ENCODE results near the gene FAM135A. TPM values are rescaled to one million over a fixed set of nuclear protein-coding genes. Genes with fewer than 3 reads are reported as not detected.

Gene FAM135A
- total and polyA plus RNA-seq, 7 experiments from 2014 or later: 2.8 to 15.4 (median 9.4) TPM

DNA sequence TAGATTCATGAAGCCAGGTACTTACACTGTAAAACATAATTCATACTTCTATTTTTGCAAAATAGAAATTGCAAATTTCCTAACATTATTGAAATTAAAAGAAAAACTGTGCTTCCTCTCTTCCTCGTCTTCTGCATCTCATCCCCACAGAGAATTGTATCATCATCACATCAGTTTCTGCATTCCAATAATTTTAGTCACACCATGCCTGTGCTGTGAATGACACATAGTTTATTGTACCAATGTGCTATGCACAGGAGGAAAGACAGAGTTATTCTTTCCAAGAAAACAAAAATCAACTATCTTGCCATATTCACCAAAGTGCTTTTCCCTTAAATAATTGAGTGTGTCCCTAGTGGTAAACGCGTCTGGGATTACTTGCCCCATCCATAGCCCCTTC is 38.1 kb upstream of the FAM135A start:
- Histone ChIP-seq H3K4me1 (ENCODE audit: control insufficient read depth in 2 of 2, insufficient read depth in 2 of 2, low read length in 2 of 2) (no peaks in the 10 kb centered on the region), H3K36me3 (ENCODE audit: control insufficient read depth in 2 of 3, insufficient read depth in 3 of 3, low read length in 3 of 3) (no peaks in the 10 kb centered on the region), H3K27me3 (ENCODE audit: control insufficient read depth in 2 of 2, insufficient read depth in 2 of 2, low read length in 2 of 2) (no peaks in the 10 kb centered on the region), H3K27ac (ENCODE audit: low read depth, low read length) (no peak overlapping the region), H3K9me3 (ENCODE audit: control insufficient read depth in 2 of 3, low read length in 3 of 3) (no peaks in the 10 kb centered on the region), H3K4me3 (ENCODE audit: low read length) (no peak overlapping the region)
- CTCF ChIA-PET: interaction anchor here (0.7 kb wide), 1 partner anchor 37 kb away, joined by 5 read pairs; no protein-coding TSS in a partner anchor
- intact Hi-C loops (cut with micrococcal nuclease): no loop called here
- Mint-ChIP-seq H3K4me1 (no peaks in the 10 kb centered on the region), H3K27ac (no peak overlapping the region), H3K9me3 (peaks cover 0 to 3% (median 0%) of the 10 kb centered on the region in 11 donors), H3K36me3 (peaks cover 0 to 4% (median 0%) of the 10 kb centered on the region in 5 donors), H3K27me3 (peaks cover 26 to 33% (median 32%) of the 10 kb centered on the region in 5 donors), H3K4me3 (no peak overlapping the region)
- POLR2A ChIA-PET: no interaction called here
- no peak for DNase-seq
- no peak for ATAC-seq

DNA sequence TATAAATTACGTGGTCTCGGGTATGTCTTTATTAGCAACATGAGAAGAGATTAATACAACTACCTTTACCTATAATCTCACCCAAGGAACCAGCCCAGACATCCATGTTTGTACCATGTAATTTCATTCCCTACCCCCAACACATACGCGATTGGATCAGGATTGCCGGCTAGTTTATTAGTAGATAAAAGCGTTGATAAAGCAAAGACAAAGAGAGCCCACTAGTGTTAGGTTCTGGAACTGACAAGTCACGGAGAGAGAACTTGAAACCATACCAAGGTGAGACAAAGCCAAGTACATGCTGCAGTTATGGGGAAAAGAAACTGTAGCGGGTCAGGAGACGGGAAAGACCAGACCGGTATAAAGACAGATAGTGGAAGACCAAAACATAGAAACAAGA is 37.4 kb upstream of the FAM135A start:
- Mint-ChIP-seq H3K27me3 (peaks cover 24 to 33% (median 32%) of the 10 kb centered on the region in 5 donors), H3K27ac (no peak overlapping the region), H3K36me3 (peaks cover 0 to 4% (median 0%) of the 10 kb centered on the region in 5 donors), H3K4me3 (no peak overlapping the region), H3K9me3 (peaks cover 0 to 3% (median 0%) of the 10 kb centered on the region in 11 donors), H3K4me1 (no peaks in the 10 kb centered on the region)
- no peaks in the 10 kb centered on the region for H3K9me3 ChIP-seq (ENCODE audit: control insufficient read depth in 2 of 3, low read length in 3 of 3)
- DNase-seq: no peak
- intact Hi-C loops (cut with micrococcal nuclease): no loop called here
- H3K27ac ChIP-seq (ENCODE audit: low read depth, low read length): no peak overlapping the region
- H3K27me3 ChIP-seq (ENCODE audit: control insufficient read depth in 2 of 2, insufficient read depth in 2 of 2, low read length in 2 of 2): no peaks in the 10 kb centered on the region
- POLR2A ChIA-PET: no interaction called here
- no peaks in the 10 kb centered on the region for H3K4me1 ChIP-seq (ENCODE audit: control insufficient read depth in 2 of 2, insufficient read depth in 2 of 2, low read length in 2 of 2)
- no peak for ATAC-seq
- CTCF ChIA-PET: no interaction called here
- no peak overlapping the region for H3K4me3 ChIP-seq (ENCODE audit: low read length)
- H3K36me3 ChIP-seq (ENCODE audit: control insufficient read depth in 2 of 3, insufficient read depth in 3 of 3, low read length in 3 of 3): no peaks in the 10 kb centered on the region

DNA sequence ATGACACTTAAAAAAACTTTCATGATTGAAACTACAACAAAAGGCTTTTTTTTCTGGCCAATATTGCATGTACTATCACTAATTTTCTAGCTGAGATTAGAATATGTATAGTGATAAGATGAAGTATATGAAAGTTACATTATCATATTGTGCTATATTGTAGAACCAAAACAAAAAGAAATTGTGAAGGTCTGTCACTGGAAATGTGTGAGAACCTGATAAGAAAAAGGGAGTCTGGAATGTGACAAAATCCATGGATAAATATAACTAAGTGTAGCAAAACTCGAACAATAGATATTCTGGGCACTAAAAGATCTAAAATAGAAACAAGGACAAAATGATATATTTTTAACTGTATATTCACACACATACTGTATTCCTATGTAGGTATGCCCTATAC is 36.7 kb upstream of the FAM135A start:
- ChIA-PET POLR2A (no interaction called here), CTCF (interaction anchor here (0.8 kb wide), 1 partner anchor 8 kb away, joined by 4 read pairs; no protein-coding TSS in a partner anchor)
- ATAC-seq (no peak), DNase-seq (no peak)
- Histone ChIP-seq H3K4me1 (ENCODE audit: control insufficient read depth in 2 of 2, insufficient read depth in 2 of 2, low read length in 2 of 2) (no peaks in the 10 kb centered on the region), H3K9me3 (ENCODE audit: control insufficient read depth in 2 of 3, low read length in 3 of 3) (no peaks in the 10 kb centered on the region), H3K36me3 (ENCODE audit: control insufficient read depth in 2 of 3, insufficient read depth in 3 of 3, low read length in 3 of 3) (no peaks in the 10 kb centered on the region), H3K27me3 (ENCODE audit: control insufficient read depth in 2 of 2, insufficient read depth in 2 of 2, low read length in 2 of 2) (no peaks in the 10 kb centered on the region), H3K27ac (ENCODE audit: low read depth, low read length) (no peak overlapping the region), H3K4me3 (ENCODE audit: low read length) (no peak overlapping the region)
- Mint-ChIP-seq H3K9me3 (peaks cover 0 to 3% (median 0%) of the 10 kb centered on the region in 11 donors), H3K4me3 (no peak overlapping the region), H3K27ac (no peak overlapping the region), H3K4me1 (no peaks in the 10 kb centered on the region), H3K27me3 (peaks cover 20 to 33% (median 31%) of the 10 kb centered on the region in 5 donors), H3K36me3 (peaks cover 0 to 4% (median 0%) of the 10 kb centered on the region in 5 donors)
- intact Hi-C loops (cut with micrococcal nuclease): no loop called here

DNA sequence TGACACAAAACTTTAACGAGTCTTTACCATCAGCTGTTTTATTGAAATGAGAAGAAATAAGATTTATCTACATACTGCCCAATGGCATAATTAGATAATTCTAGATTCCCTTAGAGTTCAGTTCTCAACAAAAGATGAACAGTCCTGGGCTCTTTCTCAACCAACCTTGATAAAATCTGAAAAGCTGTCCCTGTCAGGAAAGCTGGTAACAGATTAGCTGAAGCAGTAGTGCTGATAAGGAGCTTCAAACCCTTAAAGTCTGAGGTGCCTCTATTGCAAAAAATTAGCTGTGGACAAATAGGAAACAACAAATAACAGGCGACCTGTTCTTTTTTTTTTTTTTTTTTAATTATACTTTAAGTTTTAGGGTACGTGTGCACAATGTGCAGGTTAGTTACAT is 35.9 kb upstream of the FAM135A start:
- DNase-seq (no peak), ATAC-seq (no peak)
- Mint-ChIP-seq H3K4me1 (no peaks in the 10 kb centered on the region), H3K36me3 (peaks cover 0 to 4% (median 0%) of the 10 kb centered on the region in 5 donors), H3K9me3 (peaks cover 0 to 3% (median 0%) of the 10 kb centered on the region in 11 donors), H3K4me3 (no peak overlapping the region), H3K27me3 (peaks cover 19 to 32% (median 29%) of the 10 kb centered on the region in 5 donors), H3K27ac (no peak overlapping the region)
- no peak overlapping the region for H3K4me3 ChIP-seq (ENCODE audit: low read length)
- ChIA-PET CTCF (interaction anchor here (0.8 kb wide), 1 partner anchor 9 kb away, joined by 4 read pairs; no protein-coding TSS in a partner anchor), POLR2A (no interaction called here)
- intact Hi-C loops (cut with micrococcal nuclease): no loop called here
- H3K4me1 ChIP-seq (ENCODE audit: control insufficient read depth in 2 of 2, insufficient read depth in 2 of 2, low read length in 2 of 2): no peaks in the 10 kb centered on the region
- H3K27me3 ChIP-seq (ENCODE audit: control insufficient read depth in 2 of 2, insufficient read depth in 2 of 2, low read length in 2 of 2): no peaks in the 10 kb centered on the region
- no peaks in the 10 kb centered on the region for H3K36me3 ChIP-seq (ENCODE audit: control insufficient read depth in 2 of 3, insufficient read depth in 3 of 3, low read length in 3 of 3)
- H3K27ac ChIP-seq (ENCODE audit: low read depth, low read length): no peak overlapping the region
- H3K9me3 ChIP-seq (ENCODE audit: control insufficient read depth in 2 of 3, low read length in 3 of 3): no peaks in the 10 kb centered on the region

DNA sequence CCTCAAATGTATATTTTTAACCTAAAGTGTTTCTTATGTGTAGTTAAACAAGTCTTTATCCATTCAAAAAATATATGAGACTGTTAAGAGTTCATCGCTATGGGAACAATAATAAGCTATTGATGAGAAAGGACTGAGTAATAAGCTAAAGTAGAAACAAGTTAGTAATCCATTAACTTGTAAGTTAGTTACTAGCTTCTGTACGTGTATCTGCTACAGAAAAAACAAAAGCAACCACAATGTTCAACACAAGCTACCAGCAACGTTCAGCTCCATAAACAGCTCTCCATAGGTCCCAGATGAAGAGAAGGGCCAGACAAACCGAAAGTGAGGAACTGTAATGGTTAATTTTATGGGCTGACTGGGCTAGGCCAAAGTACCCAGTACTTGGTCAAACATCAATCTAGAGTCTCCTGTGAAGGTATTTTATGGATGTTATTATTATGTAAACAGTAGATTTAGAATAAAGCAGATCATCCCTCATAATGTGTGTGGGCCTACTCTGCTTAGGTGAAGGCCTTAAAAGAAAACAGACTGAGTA is 33.8 kb upstream of the FAM135A start:
- Mint-ChIP-seq H3K36me3 (peaks cover 0 to 4% (median 0%) of the 10 kb centered on the region in 5 donors), H3K4me1 (no peaks in the 10 kb centered on the region), H3K27me3 (peaks cover 7 to 33% (median 24%) of the 10 kb centered on the region in 5 donors), H3K4me3 (no peak overlapping the region), H3K27ac (no peak overlapping the region), H3K9me3 (peaks cover 0 to 8% (median 0%) of the 10 kb centered on the region in 11 donors)
- Histone ChIP-seq H3K36me3 (ENCODE audit: control insufficient read depth in 2 of 3, insufficient read depth in 3 of 3, low read length in 3 of 3) (no peaks in the 10 kb centered on the region), H3K9me3 (ENCODE audit: control insufficient read depth in 2 of 3, low read length in 3 of 3) (no peaks in the 10 kb centered on the region), H3K4me1 (ENCODE audit: control insufficient read depth in 2 of 2, insufficient read depth in 2 of 2, low read length in 2 of 2) (no peaks in the 10 kb centered on the region), H3K4me3 (ENCODE audit: low read length) (no peak overlapping the region), H3K27me3 (ENCODE audit: control insufficient read depth in 2 of 2, insufficient read depth in 2 of 2, low read length in 2 of 2) (no peaks in the 10 kb centered on the region), H3K27ac (ENCODE audit: low read depth, low read length) (no peak overlapping the region)
- no peak for ATAC-seq
- ChIA-PET POLR2A (no interaction called here), CTCF (interaction anchor here (0.6 to 1.8 kb wide), 3 partner anchors 8 to 11 kb away, joined by 3 to 4 read pairs (median 3); no protein-coding TSS in a partner anchor)
- intact Hi-C loops (cut with micrococcal nuclease): no loop called here
- DNase-seq: no peak

DNA sequence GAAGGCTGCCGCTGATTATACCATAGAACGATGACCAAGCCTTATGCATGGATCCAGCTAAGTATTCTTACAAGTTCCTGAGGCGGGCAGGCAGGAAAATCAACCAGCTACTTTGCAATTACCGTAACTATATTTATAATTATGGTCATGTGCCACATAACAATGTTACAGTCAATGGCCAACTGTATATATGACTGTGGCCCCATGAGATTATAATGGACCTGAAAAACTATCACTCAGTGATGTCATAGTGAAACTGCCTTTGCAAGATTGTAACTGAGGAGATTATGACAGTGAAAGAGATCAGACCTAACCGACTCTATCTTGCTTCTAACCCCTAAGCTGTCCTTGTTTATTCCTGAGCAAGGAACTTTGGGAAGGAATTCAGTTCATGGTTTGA is 33.1 kb upstream of the FAM135A start:
- intact Hi-C loops (cut with micrococcal nuclease): no loop called here
- Mint-ChIP-seq H3K4me1 (no peaks in the 10 kb centered on the region), H3K36me3 (peaks cover 0 to 4% (median 0%) of the 10 kb centered on the region in 5 donors), H3K9me3 (peaks cover 0 to 9% (median 0%) of the 10 kb centered on the region in 11 donors), H3K27ac (no peak overlapping the region), H3K4me3 (no peak overlapping the region), H3K27me3 (peaks cover 4 to 30% (median 19%) of the 10 kb centered on the region in 5 donors)
- Histone ChIP-seq H3K27ac (ENCODE audit: low read depth, low read length) (no peak overlapping the region), H3K9me3 (ENCODE audit: control insufficient read depth in 2 of 3, low read length in 3 of 3) (no peaks in the 10 kb centered on the region), H3K4me3 (ENCODE audit: low read length) (no peak overlapping the region), H3K27me3 (ENCODE audit: control insufficient read depth in 2 of 2, insufficient read depth in 2 of 2, low read length in 2 of 2) (no peaks in the 10 kb centered on the region), H3K4me1 (ENCODE audit: control insufficient read depth in 2 of 2, insufficient read depth in 2 of 2, low read length in 2 of 2) (no peaks in the 10 kb centered on the region), H3K36me3 (ENCODE audit: control insufficient read depth in 2 of 3, insufficient read depth in 3 of 3, low read length in 3 of 3) (no peaks in the 10 kb centered on the region)
- DNase-seq (no peak), ATAC-seq (no peak)
- ChIA-PET POLR2A (no interaction called here), CTCF (interaction anchor here (0.6 to 1.8 kb wide), 3 partner anchors 9 to 12 kb away, joined by 3 to 4 read pairs (median 3); no protein-coding TSS in a partner anchor)
